Activated naive CD4-positive, alpha-beta T cell treated with anti-CD3 and anti-CD28 coated beads, Interleukin-2, amount 50 U/mL, for 24 hours (primary cell): ENCODE measurements around the gene CD93.

Experiments used
- H3K27ac Mint-ChIP-seq: one replicate; pipeline ENCODE4 v1.8.0; 2021; ENCODE audit warnings: mild to moderate bottlenecking, mixed read lengths
- H3K27me3 Mint-ChIP-seq: one replicate; pipeline ENCODE4 v1.8.0; 2021; ENCODE audit warnings: mixed read lengths
- H3K36me3 Mint-ChIP-seq: one replicate; pipeline ENCODE4 v1.8.0; 2021; ENCODE audit warnings: mixed read lengths
- H3K4me1 Mint-ChIP-seq: one replicate; pipeline ENCODE4 v1.8.0; 2021; ENCODE audit warnings: mixed read lengths
- H3K4me3 Mint-ChIP-seq: one replicate; pipeline ENCODE4 v1.8.0; 2021; ENCODE audit warnings: mild to moderate bottlenecking, mixed read lengths
- H3K9me3 Mint-ChIP-seq: one replicate; pipeline ENCODE4 v1.8.0; 2021; ENCODE audit warnings: mixed read lengths

CD93 gene

GRCh38 chr20:23095499-23095898, 9.4 kb upstream of the CD93 start:
- H3K9me3 Mint-ChIP-seq: no peaks in the 10 kb centered on the region
- no peaks in the 10 kb centered on the region for H3K4me1 Mint-ChIP-seq
- no peaks in the 10 kb centered on the region for H3K27me3 Mint-ChIP-seq
- H3K4me3 Mint-ChIP-seq: no peak overlapping the region
- no peak overlapping the region for H3K27ac Mint-ChIP-seq
- H3K36me3 Mint-ChIP-seq: no peaks in the 10 kb centered on the region

- no peak overlapping the region for H3K27ac Mint-ChIP-seq
- no peaks in the 10 kb centered on the region for H3K4me1 Mint-ChIP-seq
- no peaks in the 10 kb centered on the region for H3K27me3 Mint-ChIP-seq
- no peaks in the 10 kb centered on the region for H3K36me3 Mint-ChIP-seq
- no peak overlapping the region for H3K4me3 Mint-ChIP-seq
- H3K9me3 Mint-ChIP-seq: no peaks in the 10 kb centered on the region
Observed at GRCh38 chr20:23094927-23095326, 8.8 kb upstream of the CD93 start.

GRCh38 chr20:23094213-23094896, 8.2 kb upstream of the CD93 start:
- Mint-ChIP-seq H3K27me3 (no peaks in the 10 kb centered on the region), H3K9me3 (no peaks in the 10 kb centered on the region), H3K4me1 (no peaks in the 10 kb centered on the region), H3K4me3 (no peak overlapping the region), H3K27ac (no peak overlapping the region), H3K36me3 (no peaks in the 10 kb centered on the region)

GRCh38 chr20:23093613-23094012, 7.5 kb upstream of the CD93 start:
- H3K27me3 Mint-ChIP-seq: no peaks in the 10 kb centered on the region
- H3K4me1 Mint-ChIP-seq: no peaks in the 10 kb centered on the region
- H3K4me3 Mint-ChIP-seq: no peak overlapping the region
- H3K36me3 Mint-ChIP-seq: no peaks in the 10 kb centered on the region
- H3K9me3 Mint-ChIP-seq: no peaks in the 10 kb centered on the region
- H3K27ac Mint-ChIP-seq: no peak overlapping the region

GRCh38 chr20:23092861-23093495, 6.9 kb upstream of the CD93 start:
- Mint-ChIP-seq H3K4me3 (no peak overlapping the region), H3K9me3 (no peaks in the 10 kb centered on the region), H3K36me3 (no peaks in the 10 kb centered on the region), H3K4me1 (no peaks in the 10 kb centered on the region), H3K27ac (no peak overlapping the region), H3K27me3 (no peaks in the 10 kb centered on the region)

GRCh38 chr20:23092384-23092756, 6.2 kb upstream of the CD93 start:
- H3K4me1 Mint-ChIP-seq: no peaks in the 10 kb centered on the region
- no peaks in the 10 kb centered on the region for H3K27me3 Mint-ChIP-seq
- no peak overlapping the region for H3K27ac Mint-ChIP-seq
- H3K36me3 Mint-ChIP-seq: no peaks in the 10 kb centered on the region
- no peak overlapping the region for H3K4me3 Mint-ChIP-seq
- H3K9me3 Mint-ChIP-seq: no peaks in the 10 kb centered on the region

- Mint-ChIP-seq H3K27ac (no peak overlapping the region), H3K27me3 (no peaks in the 10 kb centered on the region), H3K4me1 (no peaks in the 10 kb centered on the region), H3K36me3 (no peaks in the 10 kb centered on the region), H3K4me3 (no peak overlapping the region), H3K9me3 (no peaks in the 10 kb centered on the region)
Observed at GRCh38 chr20:23091721-23092383, 5.7 kb upstream of the CD93 start.

- Mint-ChIP-seq H3K4me3 (no peak overlapping the region), H3K9me3 (no peaks in the 10 kb centered on the region), H3K27me3 (no peaks in the 10 kb centered on the region), H3K36me3 (no peaks in the 10 kb centered on the region), H3K4me1 (no peaks in the 10 kb centered on the region), H3K27ac (no peak overlapping the region)
Observed at GRCh38 chr20:23090878-23091277, 4.8 kb upstream of the CD93 start.

GRCh38 chr20:23090147-23090546, 4.0 kb upstream of the CD93 start:
- no peak overlapping the region for H3K27ac Mint-ChIP-seq
- H3K36me3 Mint-ChIP-seq: no peaks in the 10 kb centered on the region
- H3K9me3 Mint-ChIP-seq: no peaks in the 10 kb centered on the region
- H3K4me3 Mint-ChIP-seq: no peak overlapping the region
- H3K4me1 Mint-ChIP-seq: no peaks in the 10 kb centered on the region
- no peaks in the 10 kb centered on the region for H3K27me3 Mint-ChIP-seq

- Mint-ChIP-seq H3K27ac (no peak overlapping the region), H3K36me3 (no peaks in the 10 kb centered on the region), H3K27me3 (no peaks in the 10 kb centered on the region), H3K4me3 (no peak overlapping the region), H3K4me1 (no peaks in the 10 kb centered on the region), H3K9me3 (no peaks in the 10 kb centered on the region)
Observed at GRCh38 chr20:23088866-23089265, 2.7 kb upstream of the CD93 start.

GRCh38 chr20:23087587-23088251, 1.6 kb upstream of the CD93 start:
- Mint-ChIP-seq H3K4me3 (no peak overlapping the region), H3K27me3 (no peaks in the 10 kb centered on the region), H3K36me3 (no peaks in the 10 kb centered on the region), H3K27ac (no peak overlapping the region), H3K9me3 (no peaks in the 10 kb centered on the region), H3K4me1 (no peaks in the 10 kb centered on the region)

GRCh38 chr20:23086931-23087411, 847 bp upstream of the CD93 start:
- no peak overlapping the region for H3K4me3 Mint-ChIP-seq

GRCh38 chr20:23085436-23086055, 578 bp downstream of the CD93 start:
- Mint-ChIP-seq H3K27me3 (no peaks in the 10 kb centered on the region), H3K27ac (no peak overlapping the region), H3K9me3 (no peaks in the 10 kb centered on the region), H3K4me1 (no peaks in the 10 kb centered on the region), H3K4me3 (no peak overlapping the region), H3K36me3 (no peaks in the 10 kb centered on the region)

More at GRCh38 chr20:23086931-23087411, 847 bp upstream of the CD93 start:
- Mint-ChIP-seq H3K36me3 (no peaks in the 10 kb centered on the region), H3K27me3 (no peaks in the 10 kb centered on the region), H3K9me3 (no peaks in the 10 kb centered on the region), H3K4me1 (no peaks in the 10 kb centered on the region), H3K27ac (no peak overlapping the region)

- Mint-ChIP-seq H3K4me3 (no peak overlapping the region), H3K27ac (no peak overlapping the region), H3K4me1 (no peaks in the 10 kb centered on the region), H3K36me3 (no peaks in the 10 kb centered on the region), H3K9me3 (no peaks in the 10 kb centered on the region), H3K27me3 (no peaks in the 10 kb centered on the region)
Observed at GRCh38 chr20:23084845-23085365, 1.2 kb downstream of the CD93 start.

GRCh38 chr20:23084282-23084844, 1.8 kb downstream of the CD93 start:
- H3K9me3 Mint-ChIP-seq: no peaks in the 10 kb centered on the region
- H3K4me3 Mint-ChIP-seq: no peak overlapping the region
- no peak overlapping the region for H3K27ac Mint-ChIP-seq
- no peaks in the 10 kb centered on the region for H3K4me1 Mint-ChIP-seq
- no peaks in the 10 kb centered on the region for H3K27me3 Mint-ChIP-seq
- H3K36me3 Mint-ChIP-seq: no peaks in the 10 kb centered on the region
